H9 (cell line): ENCODE data around the gene RGS5. TPM values are rescaled to one million over a fixed set of nuclear protein-coding genes. Genes with fewer than 3 reads are reported as not detected.

Source experiments
- DNase-seq: peaks from one replicate; pipeline ENCODE4 v3.0.0-alpha.2; 2017
- H2AFZ ChIP-seq: one replicate; pipeline ENCODE4 v1.6.1; 2013; ENCODE audit warnings: mild to moderate bottlenecking, low read length, control low read depth, moderate library complexity
- H2AK5ac ChIP-seq: 2 replicates; pipeline ENCODE4 v1.6.1; 2013; ENCODE audit warnings: low read length, control low read depth, mixed read lengths; ENCODE audit not compliant: insufficient read length
- H2BK120ac ChIP-seq: one replicate; pipeline ENCODE4 v1.6.1; 2013; ENCODE audit warnings: low read depth, mild to moderate bottlenecking, low read length, control low read depth, inconsistent platforms; ENCODE audit not compliant: poor library complexity, severe bottlenecking
- H2BK12ac ChIP-seq: 2 replicates; pipeline ENCODE4 v1.6.1; 2013; ENCODE audit warnings: low read length, control low read depth, mixed read lengths, low read depth; ENCODE audit not compliant: insufficient read length
- H2BK15ac ChIP-seq: 2 replicates; pipeline ENCODE4 v1.6.1; 2013; ENCODE audit warnings: low read depth, low read length, control low read depth
- H2BK20ac ChIP-seq: one replicate; pipeline ENCODE4 v1.6.1; 2013; ENCODE audit warnings: low read depth, mild to moderate bottlenecking, low read length, control low read depth, inconsistent platforms; ENCODE audit not compliant: poor library complexity, severe bottlenecking
- H2BK5ac ChIP-seq: 2 replicates; pipeline ENCODE4 v1.6.1; 2013; ENCODE audit warnings: low read length, control low read depth, mixed read lengths; ENCODE audit not compliant: insufficient read length
- H3K14ac ChIP-seq: 2 replicates; pipeline ENCODE4 v1.6.1; 2013; ENCODE audit warnings: low read length, control low read depth; ENCODE audit not compliant: insufficient read depth
- H3K18ac ChIP-seq: 2 replicates; pipeline ENCODE4 v1.6.1; 2013; ENCODE audit warnings: low read depth, mild to moderate bottlenecking, mixed read lengths, low read length, control low read depth; ENCODE audit not compliant: insufficient read length
- H3K23ac ChIP-seq: 2 replicates; pipeline ENCODE4 v1.6.1; 2013; ENCODE audit warnings: low read length, control low read depth, mixed read lengths, low read depth; ENCODE audit not compliant: insufficient read length
- H3K23me2 ChIP-seq: 2 replicates; pipeline ENCODE4 v1.6.1; 2013; ENCODE audit warnings: low read depth, mild to moderate bottlenecking, mixed read lengths, low read length, control low read depth; ENCODE audit not compliant: insufficient read length, poor library complexity, severe bottlenecking
- H3K27ac ChIP-seq: 2 replicates; pipeline ENCODE4 v1.5.1; 2013; ENCODE audit warnings: low read length, control low read depth, mixed read lengths, low read depth; ENCODE audit not compliant: insufficient read length
- H3K27me3 ChIP-seq: 2 replicates; pipeline ENCODE4 v1.6.1; 2013; ENCODE audit warnings: low read length, control low read depth, inconsistent platforms; ENCODE audit not compliant: insufficient read depth
- H3K4ac ChIP-seq: 2 replicates; pipeline ENCODE4 v1.6.1; 2013; ENCODE audit warnings: low read depth, mild to moderate bottlenecking, control low read depth, inconsistent platforms, low read length, moderate library complexity
- H3K4me1 ChIP-seq: 2 replicates; pipeline ENCODE4 v1.6.1; 2013; ENCODE audit warnings: low read length, control low read depth, inconsistent platforms; ENCODE audit not compliant: insufficient read depth
- H3K4me2 ChIP-seq: 2 replicates; pipeline ENCODE4 v1.6.1; 2013; ENCODE audit warnings: low read length, control low read depth, mixed read lengths; ENCODE audit not compliant: insufficient read length, insufficient read depth
- H3K56ac ChIP-seq: 2 replicates; pipeline ENCODE4 v1.6.1; 2013; ENCODE audit warnings: low read depth, mild to moderate bottlenecking, mixed read lengths, low read length, control low read depth; ENCODE audit not compliant: insufficient read length
- H3K79me1 ChIP-seq: 2 replicates; pipeline ENCODE4 v1.6.1; 2013; ENCODE audit warnings: low read depth, mild to moderate bottlenecking, moderate library complexity, low read length, control low read depth, inconsistent platforms; ENCODE audit not compliant: insufficient read depth, poor library complexity, severe bottlenecking
- H3K79me2 ChIP-seq: 2 replicates; pipeline ENCODE4 v1.6.1; 2013; ENCODE audit warnings: low read length, control low read depth, inconsistent platforms; ENCODE audit not compliant: insufficient read depth
- H3K9ac ChIP-seq: 2 replicates; pipeline ENCODE4 v1.6.1; 2013; ENCODE audit warnings: low read length, control low read depth, mixed read lengths; ENCODE audit not compliant: insufficient read length; ENCODE audit errors: extremely low read depth
- H3K9me3 ChIP-seq: one replicate; pipeline ENCODE4 v1.6.1; 2013; ENCODE audit warnings: low read depth, low read length, inconsistent platforms; ENCODE audit not compliant: control insufficient read depth
- H3T11ph ChIP-seq: one replicate; pipeline ENCODE4 v1.6.1; 2013; ENCODE audit warnings: mild to moderate bottlenecking, low read length, control low read depth, inconsistent platforms
- H4K20me1 ChIP-seq: one replicate; pipeline ENCODE4 v1.6.1; 2013; ENCODE audit not compliant: control insufficient read depth, insufficient read length, insufficient read depth
- H4K5ac ChIP-seq: 2 replicates; pipeline ENCODE4 v1.6.1; 2013; ENCODE audit warnings: low read depth, mild to moderate bottlenecking, mixed read lengths, low read length, control low read depth; ENCODE audit not compliant: insufficient read length
- H4K8ac ChIP-seq: replicated peaks from 2 replicates; pipeline ENCODE4 v1.6.1; 2013; ENCODE audit warnings: low read length, control low read depth, mixed read lengths, low read depth; ENCODE audit not compliant: insufficient read length
- H4K91ac ChIP-seq: 2 replicates; pipeline ENCODE4 v1.6.1; 2013; ENCODE audit warnings: low read depth, mild to moderate bottlenecking, moderate library complexity, mixed read lengths, low read length, control low read depth; ENCODE audit not compliant: insufficient read length
- H3K27ac Mint-ChIP-seq, 3 experiments: 2 replicates in 2 of 3; 3 replicates in 1 of 3; pipeline ENCODE4 v1.8.0; 2020 to 2021; ENCODE audit warnings: mixed read lengths in 3 of 3, mild to moderate bottlenecking in 1 of 3, moderate library complexity in 1 of 3
- H3K27me3 Mint-ChIP-seq: 2 replicates; pipeline ENCODE4 v1.8.0; 2021; ENCODE audit warnings: low read depth, mild to moderate bottlenecking, moderate library complexity, mixed read lengths
- H3K36me3 Mint-ChIP-seq, 3 experiments: 2 replicates in 2 of 3; 3 replicates in 1 of 3; pipeline ENCODE4 v1.8.0; 2020 to 2021; ENCODE audit warnings: low read depth in 3 of 3, mixed read lengths in 3 of 3; ENCODE audit not compliant: insufficient read depth in 1 of 3
- H3K4me1 Mint-ChIP-seq, 2 experiments: 2 replicates each; pipeline ENCODE4 v1.8.0; 2020; ENCODE audit warnings: mixed read lengths in 2 of 2
- H3K4me3 Mint-ChIP-seq, 2 experiments: 2 replicates in 1 of 2; 3 replicates in 1 of 2; pipeline ENCODE4 v1.8.0; 2020 to 2021; ENCODE audit warnings: mild to moderate bottlenecking in 2 of 2, mixed read lengths in 2 of 2, moderate library complexity in 1 of 2
- H3K9me3 Mint-ChIP-seq, 2 experiments: 2 replicates in 1 of 2; 3 replicates in 1 of 2; pipeline ENCODE4 v1.8.0; 2020; ENCODE audit warnings: mild to moderate bottlenecking in 2 of 2, mixed read lengths in 2 of 2, moderate library complexity in 1 of 2
- WGBS: extraction: QIAGEN DNeasy Blood & Tissue Kit; methylation state at CpG from one replicate; pipeline ENCODE4 v1.1.7; 2013; ENCODE audit warnings: missing lambda C conversion rate, low lambda C conversion rate, mixed read lengths; ENCODE audit not compliant: insufficient read length; ENCODE audit errors: extremely low coverage; 5-methylcytosine and 5-hydroxymethylcytosine counted together
- total RNA-seq: library from RNA; stranded (reverse); gene quantifications from 2 replicates; pipeline ENCODE4 v1.2.1, GENCODE V29; 2021
- TF ChIP-seq, protein P1 (sequence below): fragments of 200-600 bp; sonication (generic); conservative IDR thresholded peaks from 3 replicates; pipeline ENCODE4 v1.8.0; 2021; ENCODE audit warnings: antibody characterized with exemption, mild to moderate bottlenecking

The RGS5 gene
- total RNA-seq, 1 experiment from 2014 or later = 30.1 TPM

DNA sequence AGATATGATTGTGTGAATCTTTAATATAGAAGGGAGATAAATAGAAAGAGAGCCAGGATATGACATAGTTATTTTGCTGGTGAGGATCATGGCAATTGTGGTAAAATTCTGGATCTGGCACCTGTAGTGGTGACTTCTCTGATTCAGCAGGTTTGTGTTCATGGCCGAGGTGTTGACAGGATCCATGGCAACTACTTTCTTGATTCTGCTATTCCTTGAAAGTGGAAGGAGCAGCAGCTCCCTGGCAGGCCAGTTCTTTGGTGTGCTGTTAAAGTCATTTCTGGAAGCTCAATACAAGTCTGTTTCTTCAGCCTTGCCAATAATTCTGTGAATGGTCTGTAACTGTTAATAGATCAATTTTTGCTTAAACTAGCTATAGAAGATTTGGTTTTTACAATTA is 100.1 kb downstream of the RGS5 start:
- Histone ChIP-seq H3K79me1 (no peaks in the 10 kb centered on the region), H3K4me1 (no peaks in the 10 kb centered on the region), H2BK5ac (no peak overlapping the region), H3K9ac (no peak overlapping the region), H3K18ac (no peak overlapping the region), H2BK20ac (no peak overlapping the region), H3K27ac (no peak overlapping the region), H2AFZ (no peak overlapping the region), H2BK15ac (no peak overlapping the region), H4K5ac (no peak overlapping the region), H3T11ph (no peak overlapping the region), H3K79me2 (no peaks in the 10 kb centered on the region), H2AK5ac (no peak overlapping the region), H4K8ac (no peak overlapping the region), H3K4ac (no peak overlapping the region), H3K23me2 (no peaks in the 10 kb centered on the region), H2BK12ac (no peak overlapping the region), H3K9me3 (no peaks in the 10 kb centered on the region), H4K20me1 (no peaks in the 10 kb centered on the region), H4K91ac (no peak overlapping the region), H3K23ac (no peak overlapping the region), H2BK120ac (no peak overlapping the region), H3K14ac (no peak overlapping the region), H3K56ac (no peak overlapping the region), H3K4me2 (no peak overlapping the region), H3K27me3 (no peaks in the 10 kb centered on the region)
- DNase-seq = no peak
- no peak overlapping the region for H3K27ac Mint-ChIP-seq
- H3K9me3 Mint-ChIP-seq = no peaks in the 10 kb centered on the region
- H3K4me1 Mint-ChIP-seq = no peaks in the 10 kb centered on the region
- WGBS = no CpG with 5 or more reads among the region's 1 CpG
- no peaks in the 10 kb centered on the region; the same call in 1 of the 2 replicates for H3K27me3 Mint-ChIP-seq
- TF ChIP-seq, protein P1, sequence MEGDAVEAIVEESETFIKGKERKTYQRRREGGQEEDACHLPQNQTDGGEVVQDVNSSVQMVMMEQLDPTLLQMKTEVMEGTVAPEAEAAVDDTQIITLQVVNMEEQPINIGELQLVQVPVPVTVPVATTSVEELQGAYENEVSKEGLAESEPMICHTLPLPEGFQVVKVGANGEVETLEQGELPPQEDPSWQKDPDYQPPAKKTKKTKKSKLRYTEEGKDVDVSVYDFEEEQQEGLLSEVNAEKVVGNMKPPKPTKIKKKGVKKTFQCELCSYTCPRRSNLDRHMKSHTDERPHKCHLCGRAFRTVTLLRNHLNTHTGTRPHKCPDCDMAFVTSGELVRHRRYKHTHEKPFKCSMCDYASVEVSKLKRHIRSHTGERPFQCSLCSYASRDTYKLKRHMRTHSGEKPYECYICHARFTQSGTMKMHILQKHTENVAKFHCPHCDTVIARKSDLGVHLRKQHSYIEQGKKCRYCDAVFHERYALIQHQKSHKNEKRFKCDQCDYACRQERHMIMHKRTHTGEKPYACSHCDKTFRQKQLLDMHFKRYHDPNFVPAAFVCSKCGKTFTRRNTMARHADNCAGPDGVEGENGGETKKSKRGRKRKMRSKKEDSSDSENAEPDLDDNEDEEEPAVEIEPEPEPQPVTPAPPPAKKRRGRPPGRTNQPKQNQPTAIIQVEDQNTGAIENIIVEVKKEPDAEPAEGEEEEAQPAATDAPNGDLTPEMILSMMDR = no peak
- no peak overlapping the region for H3K4me3 Mint-ChIP-seq
- no peaks in the 10 kb centered on the region for H3K36me3 Mint-ChIP-seq
